Parathyroid adenoma (tissue), 2 donors: Measurements from ENCODE around the gene MBP.

Experiments used
- H2AFZ ChIP-seq: fragments of 300-600 bp; sonication (generic); one replicate; pipeline ENCODE4 v1.7.0; 2017; ENCODE audit warnings: antibody characterized with exemption, mild to moderate bottlenecking
- H3K27ac ChIP-seq: fragments of 300-600 bp; sonication (generic); one replicate; pipeline ENCODE4 v1.7.0; 2017
- H3K27me3 ChIP-seq: fragments of 300-600 bp; sonication (generic); one replicate; pipeline ENCODE4 v1.7.0; 2017; ENCODE audit warnings: low read length; ENCODE audit not compliant: control insufficient read depth, insufficient read depth
- H3K36me3 ChIP-seq: fragments of 300-600 bp; sonication (generic); one replicate; pipeline ENCODE4 v1.7.0; 2017; ENCODE audit warnings: low read length; ENCODE audit not compliant: control insufficient read depth, insufficient read depth
- H3K4me1 ChIP-seq: fragments of 300-600 bp; sonication (generic); one replicate; pipeline ENCODE4 v1.7.0; 2017; ENCODE audit warnings: control low read depth
- H3K4me2 ChIP-seq: fragments of 300-600 bp; sonication (generic); one replicate; pipeline ENCODE4 v1.7.0; 2017; ENCODE audit warnings: low read length
- H3K4me3 ChIP-seq: fragments of 300-600 bp; sonication (generic); one replicate; pipeline ENCODE4 v1.7.0; 2017; ENCODE audit warnings: low read depth, low read length
- H3K79me2 ChIP-seq: fragments of 300-600 bp; sonication (generic); one replicate; pipeline ENCODE4 v1.7.0; 2017; ENCODE audit warnings: control low read depth
- H3K9ac ChIP-seq: fragments of 300-600 bp; sonication (generic); one replicate; pipeline ENCODE4 v1.7.0; 2017; ENCODE audit warnings: mild to moderate bottlenecking
- H3K9me3 ChIP-seq: fragments of 300-600 bp; sonication (generic); one replicate; pipeline ENCODE4 v1.7.0; 2017; ENCODE audit warnings: low read length; ENCODE audit not compliant: control insufficient read depth
- CTCF ChIP-seq: fragments of 300-600 bp; sonication (generic); IDR thresholded peaks from one replicate; pipeline ENCODE4 v1.7.0; 2017; ENCODE audit warnings: antibody characterized with exemption, mild to moderate bottlenecking
- donor health status: primary hyperparathyroidism.

Gene MBP

GRCh38 chr18:76943542-76944339 is 188.8 kb downstream of the MBP start:
- H3K27ac ChIP-seq, result no peak overlapping the region
- no peaks in the 10 kb centered on the region for H3K36me3 ChIP-seq
- no peak overlapping the region for H2AFZ ChIP-seq
- no peaks in the 10 kb centered on the region for H3K27me3 ChIP-seq
- TF ChIP-seq CTCF, result no peak
- H3K4me2 ChIP-seq, result no peak overlapping the region
- no peaks in the 10 kb centered on the region for H3K4me1 ChIP-seq
- no peak overlapping the region for H3K4me3 ChIP-seq
- no peak overlapping the region for H3K9ac ChIP-seq
- no peaks in the 10 kb centered on the region for H3K9me3 ChIP-seq
- H3K79me2 ChIP-seq, result no peaks in the 10 kb centered on the region

- no peak overlapping the region for H3K4me2 ChIP-seq
- no peaks in the 10 kb centered on the region for H3K4me1 ChIP-seq
- no peak overlapping the region for H3K4me3 ChIP-seq
- H3K27ac ChIP-seq, result no peak overlapping the region
- H3K9me3 ChIP-seq, result no peaks in the 10 kb centered on the region
- no peak overlapping the region for H2AFZ ChIP-seq
- no peaks in the 10 kb centered on the region for H3K79me2 ChIP-seq
- no peaks in the 10 kb centered on the region for H3K27me3 ChIP-seq
- no peaks in the 10 kb centered on the region for H3K36me3 ChIP-seq
- TF ChIP-seq CTCF, result no peak
- H3K9ac ChIP-seq, result no peak overlapping the region
Measured at GRCh38 chr18:76941284-76941683, 191.3 kb downstream of the MBP start.

GRCh38 chr18:76938619-76939018 is 194.0 kb downstream of the MBP start:
- Histone ChIP-seq H3K9me3 (no peaks in the 10 kb centered on the region), H3K9ac (no peak overlapping the region), H2AFZ (no peak overlapping the region), H3K27me3 (no peaks in the 10 kb centered on the region), H3K79me2 (no peaks in the 10 kb centered on the region), H3K36me3 (no peaks in the 10 kb centered on the region), H3K4me2 (no peak overlapping the region), H3K4me1 (no peaks in the 10 kb centered on the region), H3K4me3 (no peak overlapping the region), H3K27ac (no peak overlapping the region)
- no peak for TF ChIP-seq CTCF

- Histone ChIP-seq H3K4me2 (no peak overlapping the region), H3K79me2 (no peaks in the 10 kb centered on the region), H3K9ac (no peak overlapping the region), H3K36me3 (no peaks in the 10 kb centered on the region), H3K27ac (no peak overlapping the region), H3K4me1 (no peaks in the 10 kb centered on the region), H3K9me3 (no peaks in the 10 kb centered on the region), H2AFZ (no peak overlapping the region), H3K4me3 (no peak overlapping the region), H3K27me3 (no peaks in the 10 kb centered on the region)
- TF ChIP-seq CTCF, result no peak
Measured at GRCh38 chr18:76937597-76937996, 195.0 kb downstream of the MBP start.

- no peak for TF ChIP-seq CTCF
- no peaks in the 10 kb centered on the region for H3K79me2 ChIP-seq
Measured at GRCh38 chr18:76936877-76937276, 195.7 kb downstream of the MBP start.

More at GRCh38 chr18:76936877-76937276, 195.7 kb downstream of the MBP start:
- Histone ChIP-seq H3K9ac (no peak overlapping the region), H3K36me3 (no peaks in the 10 kb centered on the region), H3K27ac (no peak overlapping the region), H3K27me3 (no peaks in the 10 kb centered on the region), H2AFZ (no peak overlapping the region), H3K4me1 (no peaks in the 10 kb centered on the region), H3K4me2 (no peak overlapping the region), H3K9me3 (no peaks in the 10 kb centered on the region), H3K4me3 (no peak overlapping the region)
